GM12878 (cell line): ENCODE data around the gene UBC. TPM values are rescaled to one million over a fixed set of nuclear protein-coding genes. Genes with fewer than 3 reads are reported as not detected.

Experiments
- ATF7 ChIP-seq: fragments of 450-650 bp; IDR thresholded peaks from 2 replicates; pipeline ENCODE4 v1.6.1; 2016; ENCODE audit warnings: low read depth, mild to moderate bottlenecking
- CHD1 ChIP-seq: IDR thresholded peaks from 2 replicates; pipeline ENCODE4 v1.6.1; 2012; ENCODE audit warnings: low read depth, low read length, improper control_type of control experiment
- CREB1 ChIP-seq: IDR thresholded peaks from 2 replicates; pipeline ENCODE4 v1.6.1; 2012; ENCODE audit warnings: low read depth, mild to moderate bottlenecking, inconsistent platforms
- DPF2 ChIP-seq: fragments of 450-650 bp; IDR thresholded peaks from 2 replicates; pipeline ENCODE4 v1.6.1; 2017; ENCODE audit warnings: mild to moderate bottlenecking
- ESRRA ChIP-seq: IDR thresholded peaks from 2 replicates; pipeline ENCODE4 v1.6.1; 2012; ENCODE audit warnings: mild to moderate bottlenecking, low read length, improper control_type of control experiment
- FOXK2 ChIP-seq: fragments of 450-650 bp; IDR thresholded peaks from 2 replicates; pipeline ENCODE4 v1.6.1; 2017; ENCODE audit warnings: mild to moderate bottlenecking, moderate library complexity
- GATAD2B ChIP-seq: fragments of 450-650 bp; conservative IDR thresholded peaks from 2 replicates; pipeline ENCODE4 v1.6.1; 2017; ENCODE audit warnings: low read depth, mild to moderate bottlenecking, moderate library complexity
- KAT2A ChIP-seq: conservative IDR thresholded peaks from 2 replicates; pipeline ENCODE4 v1.6.1; 2011; ENCODE audit warnings: low read depth, low read length; ENCODE audit not compliant: control insufficient read depth
- MEF2A ChIP-seq: IDR thresholded peaks from 2 replicates; pipeline ENCODE4 v1.6.1; 2011; ENCODE audit warnings: low read depth, mild to moderate bottlenecking, low read length, moderate library complexity; ENCODE audit not compliant: insufficient read depth
- MTA3 ChIP-seq: IDR thresholded peaks from 2 replicates; pipeline ENCODE4 v1.6.1; 2012; ENCODE audit warnings: low read length, inconsistent platforms, borderline replicate concordance
- RCOR1 ChIP-seq: conservative IDR thresholded peaks from 2 replicates; pipeline ENCODE4 v1.6.1; 2012; ENCODE audit warnings: low read depth, low read length, improper control_type of control experiment
- SREBF1 ChIP-seq: IDR thresholded peaks from 2 replicates; pipeline ENCODE4 v1.6.1; 2012; ENCODE audit warnings: mild to moderate bottlenecking, low read length
- WRNIP1 ChIP-seq: IDR thresholded peaks from 2 replicates; pipeline ENCODE4 v1.6.1; 2011; ENCODE audit warnings: low read depth, low read length, improper control_type of control experiment, borderline replicate concordance
- polyA plus RNA-seq, 11 experiments: library from polyadenylated mRNA; depleted of rRNA in 4 of 11; unstranded in 6 of 11; stranded (reverse) in 5 of 11; fragments of >200 nt; fragmentation: Nextera tagmentation in 4 of 11; fragmentation: Illumina TruSeq in 1 of 11; extraction: Ambion mirVana in 4 of 11; extraction: Trizol in 1 of 11; gene quantifications; 1 replicate in 1 of 11; 2 replicates in 10 of 11; pipeline versions ENCODE4 v1.2.1 to v1.2.3, GENCODE V29; 2011 to 2016; ENCODE audit warnings: inconsistent platforms in 2 of 11, missing spikeins in 2 of 11, low read depth in 1 of 11
- total RNA-seq, 4 experiments: library from RNA; depleted of rRNA in 3 of 4; stranded (reverse); fragments of >200 nt in 3 of 4; fragmentation: Illumina TruSeq in 1 of 4; extraction: Trizol in 1 of 4; gene quantifications; 2 replicates each; pipeline versions ENCODE4 v1.2.1 to v1.2.3, GENCODE V29; 2013 to 2021
- TF ChIP-seq, protein P1 (sequence below): fragments of 450-650 bp; IDR thresholded peaks from 2 replicates; pipeline ENCODE4 v1.6.1; 2018; ENCODE audit warnings: mild to moderate bottlenecking, low read depth, moderate library complexity; ENCODE audit not compliant: partially characterized antibody
- TF ChIP-seq, protein P2 (sequence below): fragments of 450-650 bp; IDR thresholded peaks from 2 replicates; pipeline ENCODE4 v1.6.1; 2017; ENCODE audit warnings: borderline replicate concordance
- TF ChIP-seq, protein P3 (sequence below): fragments of 450-650 bp; IDR thresholded peaks from 2 replicates; pipeline ENCODE4 v1.6.1; 2016; ENCODE audit warnings: mild to moderate bottlenecking
- TF ChIP-seq, protein P4 (sequence below): fragments of 450-650 bp; IDR thresholded peaks from 2 replicates; pipeline ENCODE4 v1.6.1; 2017; ENCODE audit warnings: mild to moderate bottlenecking, moderate library complexity

UBC gene
- total and polyA plus RNA-seq, 10 of the 15 experiments (the other 5 are each of a cell fraction or from before 2014, with no cell fraction given) = 653 to 1,666 (median 874) TPM

DNA sequence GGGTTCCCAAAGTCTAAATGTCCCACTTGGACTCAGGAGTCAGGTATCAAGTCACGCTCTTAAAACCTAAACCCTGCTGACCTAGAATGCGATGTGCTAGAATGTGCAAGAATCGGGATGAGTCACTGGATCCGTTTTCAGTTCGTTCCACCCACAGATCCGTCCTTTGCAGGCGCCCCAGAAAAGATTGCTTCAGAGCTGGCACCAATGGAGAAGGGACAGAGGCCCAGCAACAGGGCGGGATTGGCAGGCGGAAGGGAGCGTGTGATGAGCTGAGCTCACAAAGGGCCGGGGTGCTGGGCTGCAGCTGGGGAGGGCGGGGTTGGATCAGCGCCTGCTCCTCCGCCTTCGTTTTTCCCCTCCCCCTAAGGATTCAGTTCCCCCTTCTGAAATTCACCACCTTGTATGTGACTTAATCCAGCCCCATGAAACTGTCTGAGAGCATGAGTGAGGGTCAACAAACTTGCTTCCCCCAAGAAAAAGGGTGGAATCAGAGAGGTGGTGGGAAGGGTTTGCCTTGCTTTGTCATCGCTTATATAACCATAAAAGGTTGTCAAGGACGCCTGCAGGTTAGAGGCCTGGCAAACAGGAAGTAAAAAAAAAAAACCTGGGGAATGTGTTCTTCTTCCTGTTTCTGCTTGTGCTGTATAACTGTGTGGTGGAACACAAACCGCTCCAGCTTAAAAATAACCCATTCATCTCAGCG lies 2.8 kb upstream of the UBC start (continued):
- TF ChIP-seq WRNIP1 (0 out of 2 replicates have a peak, but pooled peaks have one; percentile 21), RCOR1 (peak; percentile 76; the same call in 1 of the 2 replicates), GATAD2B (peak; percentile 70; the same call in 1 of the 2 replicates), ATF7 (peak; percentile 92), KAT2A (no peak), DPF2 (peak; percentile 93), SREBF1 (0 out of 2 replicates have a peak, but pooled peaks have one; percentile 21), CREB1 (no peak), CHD1 (0 out of 2 replicates have a peak, but pooled peaks have one; percentile 22), ESRRA (peak; percentile 85), MEF2A (peak; percentile 86), MTA3 (no peak), FOXK2 (no peak; the same call in 1 of the 2 replicates)
- TF ChIP-seq, protein P1, sequence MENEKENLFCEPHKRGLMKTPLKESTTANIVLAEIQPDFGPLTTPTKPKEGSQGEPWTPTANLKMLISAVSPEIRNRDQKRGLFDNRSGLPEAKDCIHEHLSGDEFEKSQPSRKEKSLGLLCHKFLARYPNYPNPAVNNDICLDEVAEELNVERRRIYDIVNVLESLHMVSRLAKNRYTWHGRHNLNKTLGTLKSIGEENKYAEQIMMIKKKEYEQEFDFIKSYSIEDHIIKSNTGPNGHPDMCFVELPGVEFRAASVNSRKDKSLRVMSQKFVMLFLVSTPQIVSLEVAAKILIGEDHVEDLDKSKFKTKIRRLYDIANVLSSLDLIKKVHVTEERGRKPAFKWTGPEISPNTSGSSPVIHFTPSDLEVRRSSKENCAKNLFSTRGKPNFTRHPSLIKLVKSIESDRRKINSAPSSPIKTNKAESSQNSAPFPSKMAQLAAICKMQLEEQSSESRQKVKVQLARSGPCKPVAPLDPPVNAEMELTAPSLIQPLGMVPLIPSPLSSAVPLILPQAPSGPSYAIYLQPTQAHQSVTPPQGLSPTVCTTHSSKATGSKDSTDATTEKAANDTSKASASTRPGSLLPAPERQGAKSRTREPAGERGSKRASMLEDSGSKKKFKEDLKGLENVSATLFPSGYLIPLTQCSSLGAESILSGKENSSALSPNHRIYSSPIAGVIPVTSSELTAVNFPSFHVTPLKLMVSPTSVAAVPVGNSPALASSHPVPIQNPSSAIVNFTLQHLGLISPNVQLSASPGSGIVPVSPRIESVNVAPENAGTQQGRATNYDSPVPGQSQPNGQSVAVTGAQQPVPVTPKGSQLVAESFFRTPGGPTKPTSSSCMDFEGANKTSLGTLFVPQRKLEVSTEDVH = peak; percentile 61
- TF ChIP-seq, protein P2, sequence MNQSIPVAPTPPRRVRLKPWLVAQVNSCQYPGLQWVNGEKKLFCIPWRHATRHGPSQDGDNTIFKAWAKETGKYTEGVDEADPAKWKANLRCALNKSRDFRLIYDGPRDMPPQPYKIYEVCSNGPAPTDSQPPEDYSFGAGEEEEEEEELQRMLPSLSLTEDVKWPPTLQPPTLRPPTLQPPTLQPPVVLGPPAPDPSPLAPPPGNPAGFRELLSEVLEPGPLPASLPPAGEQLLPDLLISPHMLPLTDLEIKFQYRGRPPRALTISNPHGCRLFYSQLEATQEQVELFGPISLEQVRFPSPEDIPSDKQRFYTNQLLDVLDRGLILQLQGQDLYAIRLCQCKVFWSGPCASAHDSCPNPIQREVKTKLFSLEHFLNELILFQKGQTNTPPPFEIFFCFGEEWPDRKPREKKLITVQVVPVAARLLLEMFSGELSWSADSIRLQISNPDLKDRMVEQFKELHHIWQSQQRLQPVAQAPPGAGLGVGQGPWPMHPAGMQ = no peak
- TF ChIP-seq, protein P3, sequence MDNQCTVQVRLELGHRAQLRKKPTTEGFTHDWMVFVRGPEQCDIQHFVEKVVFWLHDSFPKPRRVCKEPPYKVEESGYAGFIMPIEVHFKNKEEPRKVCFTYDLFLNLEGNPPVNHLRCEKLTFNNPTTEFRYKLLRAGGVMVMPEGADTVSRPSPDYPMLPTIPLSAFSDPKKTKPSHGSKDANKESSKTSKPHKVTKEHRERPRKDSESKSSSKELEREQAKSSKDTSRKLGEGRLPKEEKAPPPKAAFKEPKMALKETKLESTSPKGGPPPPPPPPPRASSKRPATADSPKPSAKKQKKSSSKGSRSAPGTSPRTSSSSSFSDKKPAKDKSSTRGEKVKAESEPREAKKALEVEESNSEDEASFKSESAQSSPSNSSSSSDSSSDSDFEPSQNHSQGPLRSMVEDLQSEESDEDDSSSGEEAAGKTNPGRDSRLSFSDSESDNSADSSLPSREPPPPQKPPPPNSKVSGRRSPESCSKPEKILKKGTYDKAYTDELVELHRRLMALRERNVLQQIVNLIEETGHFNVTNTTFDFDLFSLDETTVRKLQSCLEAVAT = peak; percentile 74; the same call in 1 of the 2 replicates
- TF ChIP-seq, protein P4, sequence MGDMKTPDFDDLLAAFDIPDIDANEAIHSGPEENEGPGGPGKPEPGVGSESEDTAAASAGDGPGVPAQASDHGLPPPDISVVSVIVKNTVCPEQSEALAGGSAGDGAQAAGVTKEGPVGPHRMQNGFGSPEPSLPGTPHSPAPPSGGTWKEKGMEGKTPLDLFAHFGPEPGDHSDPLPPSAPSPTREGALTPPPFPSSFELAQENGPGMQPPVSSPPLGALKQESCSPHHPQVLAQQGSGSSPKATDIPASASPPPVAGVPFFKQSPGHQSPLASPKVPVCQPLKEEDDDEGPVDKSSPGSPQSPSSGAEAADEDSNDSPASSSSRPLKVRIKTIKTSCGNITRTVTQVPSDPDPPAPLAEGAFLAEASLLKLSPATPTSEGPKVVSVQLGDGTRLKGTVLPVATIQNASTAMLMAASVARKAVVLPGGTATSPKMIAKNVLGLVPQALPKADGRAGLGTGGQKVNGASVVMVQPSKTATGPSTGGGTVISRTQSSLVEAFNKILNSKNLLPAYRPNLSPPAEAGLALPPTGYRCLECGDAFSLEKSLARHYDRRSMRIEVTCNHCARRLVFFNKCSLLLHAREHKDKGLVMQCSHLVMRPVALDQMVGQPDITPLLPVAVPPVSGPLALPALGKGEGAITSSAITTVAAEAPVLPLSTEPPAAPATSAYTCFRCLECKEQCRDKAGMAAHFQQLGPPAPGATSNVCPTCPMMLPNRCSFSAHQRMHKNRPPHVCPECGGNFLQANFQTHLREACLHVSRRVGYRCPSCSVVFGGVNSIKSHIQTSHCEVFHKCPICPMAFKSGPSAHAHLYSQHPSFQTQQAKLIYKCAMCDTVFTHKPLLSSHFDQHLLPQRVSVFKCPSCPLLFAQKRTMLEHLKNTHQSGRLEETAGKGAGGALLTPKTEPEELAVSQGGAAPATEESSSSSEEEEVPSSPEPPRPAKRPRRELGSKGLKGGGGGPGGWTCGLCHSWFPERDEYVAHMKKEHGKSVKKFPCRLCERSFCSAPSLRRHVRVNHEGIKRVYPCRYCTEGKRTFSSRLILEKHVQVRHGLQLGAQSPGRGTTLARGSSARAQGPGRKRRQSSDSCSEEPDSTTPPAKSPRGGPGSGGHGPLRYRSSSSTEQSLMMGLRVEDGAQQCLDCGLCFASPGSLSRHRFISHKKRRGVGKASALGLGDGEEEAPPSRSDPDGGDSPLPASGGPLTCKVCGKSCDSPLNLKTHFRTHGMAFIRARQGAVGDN = peak; percentile 28
